Activated CD4-positive, alpha-beta T cell treated with anti-CD3 and anti-CD28 coated beads for 36 hours (primary cell): ENCODE measurements around the gene GLMN. TPM values are rescaled to one million over a fixed set of nuclear protein-coding genes. Genes with fewer than 3 reads are reported as not detected.

Experiments
- total RNA-seq, 2 experiments: library from RNA; stranded (reverse); gene quantifications; one replicate each; pipeline ENCODE4 v1.2.3, GENCODE V29; 2021

Gene GLMN
- total RNA-seq, 2 experiments from 2014 or later, result 10.8 to 17.6 TPM

Other genes with a start within 250 kb of the GLMN start
- gene SETSIP, start 223.6 kb downstream of the GLMN start, total RNA-seq, result not detected
- gene BTBD8, start 218.6 kb downstream of the GLMN start, total RNA-seq, result 1 to 10 TPM; 1.8 to 2.4 TPM
- not detected for gene C1orf146, start 81.1 kb downstream of the GLMN start, total RNA-seq
- 10 to 100 TPM; 33.4 to 39.0 TPM for gene RPAP2, start 72 bp upstream of the GLMN start, total RNA-seq
- gene GFI1, start 187.9 kb upstream of the GLMN start, total RNA-seq, result 10 to 100 TPM; 47.7 to 53.7 TPM